HG03066 (cell line): ENCODE results near the gene CD80.

Source experiments
- ATAC-seq: cut with Tn5 transposase; IDR thresholded peaks from one replicate; pipeline ENCODE4 v1.9.1; 2021; ENCODE audit warnings: low read depth; ENCODE audit not compliant: unreplicated experiment

CD80 gene

DNA sequence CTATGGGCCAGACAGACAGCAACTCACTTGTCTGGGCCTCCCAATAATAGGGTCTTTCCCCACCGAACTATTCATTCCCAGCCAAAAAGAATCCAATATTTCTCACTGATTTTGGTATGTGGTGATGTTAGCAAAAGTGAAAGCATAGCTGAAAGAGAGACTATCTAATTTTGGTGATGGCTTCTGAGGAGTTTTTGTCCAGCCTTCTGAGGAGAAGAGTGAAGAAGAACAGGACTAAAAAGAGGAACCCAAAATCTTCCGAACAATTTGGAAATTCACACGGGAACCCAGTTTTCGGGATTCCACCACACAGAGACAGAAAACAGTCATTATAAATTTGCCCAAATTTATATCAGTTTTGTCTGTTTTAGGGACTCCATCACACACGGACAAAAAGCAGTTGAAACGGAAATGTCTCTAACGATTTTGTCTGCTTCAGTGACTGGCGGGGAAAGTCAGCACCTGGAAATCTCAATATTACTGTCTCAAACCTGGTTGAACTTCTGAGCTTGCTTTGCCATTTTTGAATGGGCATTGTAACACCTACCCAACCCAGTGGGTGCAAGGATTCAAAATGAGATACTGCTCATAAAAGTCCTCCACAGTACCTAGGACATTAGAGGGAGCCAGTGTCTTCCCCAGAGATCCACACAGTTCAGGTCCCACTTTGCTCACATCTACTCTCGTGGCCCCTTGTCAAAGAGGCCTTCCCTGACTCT, 9.1 kb downstream of the CD80 start:
- peak; percentile 30 for ATAC-seq

GRCh38 chr3:119548341-119548740, 11.1 kb downstream of the CD80 start:
- no peak for ATAC-seq

DNA sequence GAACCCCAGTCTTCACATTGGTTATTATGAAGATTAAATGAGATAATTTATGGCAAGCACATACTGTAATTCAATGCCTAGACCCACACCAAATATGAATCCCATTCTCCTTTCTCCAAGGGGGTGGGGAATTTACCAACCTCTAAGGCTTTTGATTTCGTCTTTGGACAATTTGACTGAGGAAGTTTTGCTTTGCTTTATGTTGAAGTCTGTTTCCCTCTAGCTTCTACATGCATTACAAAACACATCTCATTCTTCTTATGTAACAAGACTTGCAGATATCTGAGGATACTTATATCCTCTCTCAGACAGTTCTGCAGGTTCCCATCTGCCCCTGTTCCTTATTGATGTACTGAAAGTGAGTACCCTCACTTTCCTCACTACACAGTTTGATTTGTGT, 12.2 kb downstream of the CD80 start:
- ATAC-seq: no peak

- no peak for ATAC-seq
Observed at GRCh38 chr3:119543147-119543546, 16.3 kb downstream of the CD80 start.

GRCh38 chr3:119542168-119542767, 17.1 kb downstream of the CD80 start:
- ATAC-seq: no peak

DNA sequence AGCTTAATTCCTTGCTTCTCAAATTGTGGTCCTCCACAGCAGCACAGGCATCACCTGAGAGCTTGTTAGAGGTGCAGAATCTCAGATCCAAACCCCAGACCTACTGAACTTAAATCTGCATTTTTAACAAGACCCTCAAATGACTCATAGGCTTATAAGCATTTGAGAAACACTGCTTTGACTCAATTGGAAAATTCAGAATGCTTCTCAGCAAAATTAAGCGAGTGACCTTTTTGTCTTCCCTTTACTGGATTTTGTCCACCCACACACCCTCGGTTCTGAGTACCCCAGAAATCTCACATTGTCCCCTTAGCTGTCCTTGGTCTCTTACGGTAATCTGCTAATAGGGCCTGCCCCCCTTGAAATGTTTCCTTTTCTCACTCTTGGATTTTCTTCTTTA, 17.9 kb downstream of the CD80 start:
- ATAC-seq: no peak

GRCh38 chr3:119538772-119539171, 20.6 kb downstream of the CD80 start:
- ATAC-seq: no peak

- ATAC-seq: no peak
Observed at GRCh38 chr3:119536757-119537156, 22.7 kb downstream of the CD80 start.

DNA sequence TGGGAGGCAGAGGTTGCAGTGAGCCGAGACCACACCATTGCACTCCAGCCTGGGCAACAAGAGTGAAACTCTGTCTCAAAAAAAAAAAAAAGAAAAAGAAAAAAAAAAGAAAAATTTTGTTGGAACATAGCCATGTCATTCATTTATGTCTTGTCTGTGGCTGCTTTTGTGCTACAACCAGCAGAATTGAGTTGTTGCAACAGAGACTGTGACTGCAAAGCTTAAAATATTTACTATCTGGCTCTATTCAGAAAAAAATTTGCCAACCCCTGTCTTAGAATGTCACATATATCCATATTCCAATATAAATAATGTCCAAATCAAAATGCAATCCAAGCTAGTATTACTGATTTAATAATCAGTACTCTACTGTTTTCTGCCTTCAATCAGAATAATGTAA, 25.1 kb downstream of the CD80 start:
- no peak for ATAC-seq

GRCh38 chr3:119531151-119531550, 28.3 kb downstream of the CD80 start:
- ATAC-seq: no peak

- ATAC-seq: no peak
Observed at GRCh38 chr3:119530456-119530855, 29.0 kb downstream of the CD80 start.

DNA sequence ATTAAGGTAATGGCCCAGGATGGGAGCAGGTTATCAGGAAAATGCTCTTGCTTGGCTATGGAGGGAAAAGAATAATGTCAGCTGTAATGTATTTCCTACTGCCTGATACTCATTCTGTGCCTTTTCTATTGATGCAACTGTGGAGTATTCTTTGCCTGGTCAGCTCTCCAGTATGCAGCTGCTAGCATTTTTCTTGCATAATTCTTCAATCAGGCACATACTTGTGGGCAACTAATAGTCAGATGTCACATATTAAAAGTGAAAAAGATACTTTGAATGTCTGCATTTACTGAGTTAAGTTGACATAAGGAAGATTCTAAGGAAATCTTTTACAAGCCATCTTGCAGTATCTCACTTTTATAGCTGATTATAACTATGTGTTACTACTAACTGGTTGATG, 29.5 kb downstream of the CD80 start:
- no peak for ATAC-seq

DNA sequence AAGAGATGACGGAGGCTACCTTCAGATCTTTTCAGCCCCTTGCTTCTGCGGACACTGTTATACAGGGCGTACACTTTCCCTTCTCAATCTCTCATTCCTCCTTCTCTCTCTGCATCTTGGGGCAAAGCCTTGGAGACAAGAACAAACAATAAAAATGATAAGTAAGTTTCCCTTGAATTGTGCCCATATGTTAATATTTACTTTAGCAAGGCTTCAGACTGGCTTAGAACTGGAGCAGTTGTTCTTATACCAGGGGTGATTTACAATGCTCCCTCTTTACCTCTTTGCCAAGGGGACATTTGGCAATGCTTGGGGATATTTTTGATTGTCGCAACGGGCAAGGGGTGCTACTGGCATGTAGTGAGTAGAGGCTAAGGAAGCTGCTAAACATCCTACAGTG, 31.7 kb downstream of the CD80 start:
- no peak for ATAC-seq

DNA sequence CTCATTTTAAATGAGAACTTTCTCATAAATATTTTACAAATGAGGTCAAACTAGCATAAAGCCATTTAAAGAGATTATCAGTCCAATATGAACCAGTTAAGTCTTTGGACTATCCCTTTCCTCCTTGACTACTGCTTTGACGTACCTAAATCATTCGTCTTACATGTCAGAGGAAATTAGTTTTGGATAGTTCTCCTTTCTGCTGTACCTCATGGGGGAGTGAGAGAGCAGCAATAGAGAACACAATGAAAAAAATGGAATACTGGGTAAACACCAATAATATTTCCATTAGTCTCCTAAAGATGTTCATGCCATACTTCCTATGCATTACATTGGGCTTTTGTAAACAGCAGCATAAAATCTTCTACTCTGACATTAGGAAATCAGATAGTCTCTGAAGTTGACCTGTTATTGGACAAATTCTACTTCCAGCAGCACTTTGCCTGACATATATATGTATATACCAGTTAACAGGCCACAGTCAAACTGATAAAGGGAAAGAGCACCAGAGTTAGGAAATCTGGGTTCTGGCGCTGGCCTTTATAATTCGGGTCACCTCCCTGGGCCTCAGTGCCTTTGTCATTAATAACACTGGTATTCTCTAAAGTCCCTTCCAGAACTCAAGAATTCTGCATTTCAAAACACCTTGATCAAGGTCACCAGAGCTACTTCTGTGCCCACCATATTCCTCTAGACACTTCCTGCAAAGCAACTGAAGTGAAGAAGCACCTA, 34.3 kb downstream of the CD80 start:
- no peak for ATAC-seq

- ATAC-seq: no peak
Observed at GRCh38 chr3:119518026-119518425, 41.4 kb downstream of the CD80 start.

- ATAC-seq: no peak
Observed at GRCh38 chr3:119517112-119517511, 42.3 kb downstream of the CD80 start.

GRCh38 chr3:119514637-119515036, 44.8 kb downstream of the CD80 start:
- ATAC-seq: no peak

GRCh38 chr3:119510690-119511089, 48.7 kb downstream of the CD80 start:
- no peak for ATAC-seq

DNA sequence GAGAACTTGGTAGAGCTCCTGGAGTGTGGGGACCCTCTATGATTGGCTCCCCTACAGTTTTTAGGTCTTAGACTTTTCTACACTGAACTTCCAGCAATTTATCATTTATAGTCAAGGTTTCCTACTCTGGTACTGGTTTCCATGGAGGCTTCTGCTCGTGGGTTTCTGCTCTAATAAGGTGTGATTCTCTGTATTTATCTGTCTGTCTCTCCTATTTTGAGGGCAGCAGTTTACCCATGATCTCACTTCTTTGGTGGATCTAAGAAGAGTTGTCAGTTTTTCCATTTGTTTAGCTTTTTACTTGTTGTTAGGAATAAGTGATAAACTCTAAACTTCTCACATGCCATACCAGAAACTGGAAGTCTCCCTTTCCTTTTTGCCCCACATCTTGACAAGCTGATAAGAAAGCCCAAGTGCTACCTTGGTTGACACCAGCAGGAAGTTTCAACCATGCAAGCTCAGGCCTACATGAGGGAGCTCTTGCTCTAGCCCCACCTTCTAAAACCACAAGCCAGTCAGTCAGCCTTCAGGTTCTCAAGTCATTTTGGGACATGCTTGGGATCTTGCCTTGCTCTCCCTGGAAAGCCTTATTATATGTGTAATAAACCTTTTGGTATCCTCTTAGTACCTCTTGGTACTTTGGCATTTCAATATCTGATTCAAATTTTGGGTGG, 51.1 kb downstream of the CD80 start:
- peak; percentile 69 for ATAC-seq

GRCh38 chr3:119507404-119507803, 52.0 kb downstream of the CD80 start:
- no peak for ATAC-seq

GRCh38 chr3:119506631-119507030, 52.8 kb downstream of the CD80 start:
- ATAC-seq: no peak
